HEK293 (cell line): ENCODE measurements around the gene PURB.
"Not testable (repeated sequence)": the region's sequence is repeated elsewhere in the genome, so short reads cannot be mapped to it uniquely, and the experiment has no call there.

ENCODE experiments used
- CTCF ChIA-PET: fragments of 350-600 bp; formaldehyde crosslinking; extraction: SDS; loops from one replicate; lab custom pipeline; 2021; ENCODE audit warnings: antibody characterized with exemption; lab: Yijun Ruan, JAX
- POLR2A ChIA-PET: fragments of 300-600 bp; formaldehyde crosslinking; extraction: SDS; loops from one replicate; lab custom pipeline; 2020; ENCODE audit warnings: antibody characterized with exemption, inconsistent platforms; lab: Yijun Ruan, JAX
- H3K27ac ChIP-seq: fragments of 200-500 bp; sonication (Bioruptor generic); 2 replicates; pipeline ENCODE4 v1.5.1; 2014; ENCODE audit warnings: low read depth, low read length, control low read depth, inconsistent platforms; ENCODE audit errors: extremely low read depth
- H3K36me3 ChIP-seq, 2 experiments: fragments of 200-500 bp in 1 of 2; sonication (Bioruptor generic) in 1 of 2; 1 replicate in 1 of 2; 2 replicates in 1 of 2; pipeline ENCODE4 v1.5.1; 2014 to 2017; ENCODE audit warnings: inconsistent platforms in 2 of 2, low read length in 2 of 2; ENCODE audit not compliant: control insufficient read depth in 2 of 2, insufficient read depth in 1 of 2
- H3K4me1 ChIP-seq: fragments of 200-500 bp; sonication (Bioruptor generic); 2 replicates; pipeline ENCODE4 v1.5.1; 2014; ENCODE audit warnings: mild to moderate bottlenecking, low read length, inconsistent platforms; ENCODE audit not compliant: control insufficient read depth, insufficient read depth
- H3K4me3 ChIP-seq: 2 replicates; pipeline ENCODE4 v1.5.1; 2011; ENCODE audit warnings: low read depth, mild to moderate bottlenecking, control low read depth, low read length, moderate library complexity
- H3K9me3 ChIP-seq: fragments of 200-500 bp; sonication (Bioruptor generic); 2 replicates; pipeline ENCODE4 v1.5.1; 2014; ENCODE audit warnings: low read depth, low read length, inconsistent platforms; ENCODE audit not compliant: control insufficient read depth, insufficient read depth
- ZNF121 ChIP-seq: fragments of 450-650 bp; formaldehyde crosslinking; IDR thresholded peaks from 2 replicates; pipeline ENCODE4 v1.5.1; 2016; ENCODE audit warnings: missing biosample characterization, missing genetic modification characterization
- ZNF140 ChIP-seq: fragments of 450-650 bp; formaldehyde crosslinking; IDR thresholded peaks from 2 replicates; pipeline ENCODE4 v1.5.1; 2016; ENCODE audit warnings: missing biosample characterization, missing genetic modification characterization
- ZNF155 ChIP-seq: fragments of 450-650 bp; formaldehyde crosslinking; IDR thresholded peaks from 2 replicates; pipeline ENCODE4 v1.5.1; 2016; ENCODE audit warnings: missing biosample characterization, missing genetic modification characterization
- ZNF221 ChIP-seq: fragments of 450-650 bp; formaldehyde crosslinking; IDR thresholded peaks from 2 replicates; pipeline ENCODE4 v1.5.1; 2017; ENCODE audit warnings: missing biosample characterization, missing genetic modification characterization, borderline replicate concordance
- ZNF529 ChIP-seq: fragments of 450-650 bp; formaldehyde crosslinking; IDR thresholded peaks from 2 replicates; pipeline ENCODE4 v1.5.1; 2017; ENCODE audit warnings: missing genetic modification characterization, missing biosample characterization; ENCODE audit not compliant: insufficient replicate concordance
- ZNF530 ChIP-seq: fragments of 450-650 bp; formaldehyde crosslinking; IDR thresholded peaks from 2 replicates; pipeline ENCODE4 v1.5.1; 2016; ENCODE audit warnings: low read depth, missing biosample characterization, missing genetic modification characterization
- ZNF792 ChIP-seq: fragments of 450-650 bp; formaldehyde crosslinking; IDR thresholded peaks from 2 replicates; pipeline ENCODE4 v1.5.1; 2016; ENCODE audit warnings: missing biosample characterization, missing genetic modification characterization
- TF ChIP-seq, protein P1 (sequence below): fragments of 450-650 bp; formaldehyde crosslinking; conservative IDR thresholded peaks from 2 replicates; pipeline ENCODE4 v1.5.1; 2016; ENCODE audit warnings: low read depth, missing biosample characterization, missing genetic modification characterization
- TF ChIP-seq, protein P2 (sequence below): fragments of 450-650 bp; IDR thresholded peaks from 2 replicates; pipeline ENCODE4 v1.5.1; 2018; ENCODE audit warnings: missing biosample characterization, missing genetic modification characterization
- TF ChIP-seq, protein P3 (sequence below): fragments of 450-650 bp; formaldehyde crosslinking; IDR thresholded peaks from 2 replicates; pipeline ENCODE4 v1.5.1; 2017; ENCODE audit warnings: missing biosample characterization, missing genetic modification characterization
- TF ChIP-seq, protein P4 (sequence below): fragments of 450-650 bp; formaldehyde crosslinking; IDR thresholded peaks from 2 replicates; pipeline ENCODE4 v1.5.1; 2017; ENCODE audit warnings: missing biosample characterization, missing genetic modification characterization

Gene PURB

DNA sequence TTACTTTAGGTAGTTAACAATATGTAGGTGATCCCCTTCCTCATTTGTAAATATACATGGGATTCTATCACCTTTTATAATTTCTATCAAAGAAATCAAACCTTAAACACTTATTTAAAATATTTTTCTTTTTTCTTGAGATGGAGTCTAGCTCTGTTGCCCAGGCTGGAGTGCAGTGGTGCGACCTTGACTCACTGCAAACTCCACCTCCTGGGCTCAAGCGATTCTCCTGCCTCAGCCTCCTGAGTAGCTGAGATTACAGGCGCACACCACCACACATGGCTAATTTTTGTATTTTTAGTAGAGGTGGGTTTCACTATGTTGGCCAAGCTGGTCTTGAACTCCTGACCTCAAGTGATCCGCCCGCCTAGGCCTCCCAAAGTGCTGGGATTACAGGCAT, 41.9 kb downstream of the PURB start:
- not testable (repeated sequence) for H3K27ac ChIP-seq, H3K4me3 ChIP-seq, H3K4me1 ChIP-seq, H3K9me3 ChIP-seq
- POLR2A ChIA-PET, result interaction anchor here (1.1 kb wide), 1 partner anchor 261 kb away, joined by 3 read pairs; the partner anchor contains the start of gene TMED4
- CTCF ChIA-PET, result interaction anchor here (0.6 to 0.9 kb wide), 2 partner anchors 11 to 336 kb away, joined by 3 to 4 read pairs; no protein-coding TSS in a partner anchor
- H3K36me3 ChIP-seq, result peaks cover 26 to 33% of the 10 kb centered on the region in 2 experiments; a peak in 2 of 3 replicates
- peak; percentile 84 for TF ChIP-seq ZNF121 (tag by site-specific recombination)

DNA sequence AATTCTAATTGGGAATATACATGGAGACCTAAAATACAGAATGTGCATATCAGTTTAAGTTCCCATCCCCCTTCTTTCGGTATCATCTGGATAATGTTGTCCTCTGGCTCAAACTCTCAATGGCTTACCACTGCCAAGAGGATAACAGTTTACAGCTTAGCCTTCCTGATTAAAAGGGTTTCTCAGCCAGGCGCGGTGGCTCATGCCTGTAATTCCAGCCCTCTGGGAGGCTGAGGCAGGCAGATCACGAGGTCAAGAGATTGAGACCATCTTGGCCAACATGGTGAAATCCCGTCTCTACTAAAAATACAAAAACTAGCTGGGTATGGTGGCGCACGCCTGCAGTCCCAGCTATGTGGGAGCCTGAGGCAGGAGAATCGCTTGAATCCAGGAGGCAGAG, 42.7 kb downstream of the PURB start:
- H3K27ac ChIP-seq, H3K4me3 ChIP-seq, H3K4me1 ChIP-seq, H3K9me3 ChIP-seq, POLR2A ChIA-PET: not testable (repeated sequence)
- H3K36me3 ChIP-seq, result peaks cover 33 to 35% of the 10 kb centered on the region in 2 experiments; a peak in 2 of 3 replicates
- CTCF ChIA-PET, result interaction anchor here (0.6 to 0.9 kb wide), 2 partner anchors 11 to 337 kb away, joined by 3 to 4 read pairs; no protein-coding TSS in a partner anchor

DNA sequence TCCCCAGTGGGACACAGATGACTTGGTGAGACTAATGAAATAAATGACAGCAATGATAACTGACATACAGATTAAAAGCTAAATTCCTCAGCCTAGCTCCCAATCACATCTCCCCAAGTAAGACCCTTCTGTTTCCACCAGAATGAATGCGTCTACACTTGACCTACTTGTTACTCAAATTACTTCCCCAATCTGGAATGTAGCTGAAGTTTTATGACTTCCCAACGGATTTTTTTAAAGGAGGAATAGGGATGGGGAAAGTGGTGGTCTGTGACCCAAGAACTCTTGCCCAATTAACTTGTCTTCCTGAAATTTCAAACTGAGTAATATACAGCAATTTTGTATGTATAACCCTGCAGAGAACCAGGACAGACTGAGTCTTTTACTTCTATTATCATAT, 46.6 kb downstream of the PURB start:
- CTCF ChIA-PET, result interaction anchor here (0.6 to 0.7 kb wide), 2 partner anchors 84 to 256 kb away, joined by 3 read pairs; no protein-coding TSS in a partner anchor
- H3K27ac ChIP-seq, result no peak overlapping the region

More for the DNA sequence above, 46.6 kb downstream of the PURB start:
- Histone ChIP-seq H3K4me1 (no peaks in the 10 kb centered on the region), H3K4me3 (no peak overlapping the region)
- TF ChIP-seq, protein P1, sequence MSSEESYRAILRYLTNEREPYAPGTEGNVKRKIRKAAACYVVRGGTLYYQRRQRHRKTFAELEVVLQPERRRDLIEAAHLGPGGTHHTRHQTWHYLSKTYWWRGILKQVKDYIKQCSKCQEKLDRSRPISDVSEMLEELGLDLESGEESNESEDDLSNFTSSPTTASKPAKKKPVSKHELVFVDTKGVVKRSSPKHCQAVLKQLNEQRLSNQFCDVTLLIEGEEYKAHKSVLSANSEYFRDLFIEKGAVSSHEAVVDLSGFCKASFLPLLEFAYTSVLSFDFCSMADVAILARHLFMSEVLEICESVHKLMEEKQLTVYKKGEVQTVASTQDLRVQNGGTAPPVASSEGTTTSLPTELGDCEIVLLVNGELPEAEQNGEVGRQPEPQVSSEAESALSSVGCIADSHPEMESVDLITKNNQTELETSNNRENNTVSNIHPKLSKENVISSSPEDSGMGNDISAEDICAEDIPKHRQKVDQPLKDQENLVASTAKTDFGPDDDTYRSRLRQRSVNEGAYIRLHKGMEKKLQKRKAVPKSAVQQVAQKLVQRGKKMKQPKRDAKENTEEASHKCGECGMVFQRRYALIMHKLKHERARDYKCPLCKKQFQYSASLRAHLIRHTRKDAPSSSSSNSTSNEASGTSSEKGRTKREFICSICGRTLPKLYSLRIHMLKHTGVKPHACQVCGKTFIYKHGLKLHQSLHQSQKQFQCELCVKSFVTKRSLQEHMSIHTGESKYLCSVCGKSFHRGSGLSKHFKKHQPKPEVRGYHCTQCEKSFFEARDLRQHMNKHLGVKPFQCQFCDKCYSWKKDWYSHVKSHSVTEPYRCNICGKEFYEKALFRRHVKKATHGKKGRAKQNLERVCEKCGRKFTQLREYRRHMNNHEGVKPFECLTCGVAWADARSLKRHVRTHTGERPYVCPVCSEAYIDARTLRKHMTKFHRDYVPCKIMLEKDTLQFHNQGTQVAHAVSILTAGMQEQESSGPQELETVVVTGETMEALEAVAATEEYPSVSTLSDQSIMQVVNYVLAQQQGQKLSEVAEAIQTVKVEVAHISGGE (tag by site-specific recombination), result no peak
- TF ChIP-seq ZNF140, result no peak
- TF ChIP-seq, protein P2, sequence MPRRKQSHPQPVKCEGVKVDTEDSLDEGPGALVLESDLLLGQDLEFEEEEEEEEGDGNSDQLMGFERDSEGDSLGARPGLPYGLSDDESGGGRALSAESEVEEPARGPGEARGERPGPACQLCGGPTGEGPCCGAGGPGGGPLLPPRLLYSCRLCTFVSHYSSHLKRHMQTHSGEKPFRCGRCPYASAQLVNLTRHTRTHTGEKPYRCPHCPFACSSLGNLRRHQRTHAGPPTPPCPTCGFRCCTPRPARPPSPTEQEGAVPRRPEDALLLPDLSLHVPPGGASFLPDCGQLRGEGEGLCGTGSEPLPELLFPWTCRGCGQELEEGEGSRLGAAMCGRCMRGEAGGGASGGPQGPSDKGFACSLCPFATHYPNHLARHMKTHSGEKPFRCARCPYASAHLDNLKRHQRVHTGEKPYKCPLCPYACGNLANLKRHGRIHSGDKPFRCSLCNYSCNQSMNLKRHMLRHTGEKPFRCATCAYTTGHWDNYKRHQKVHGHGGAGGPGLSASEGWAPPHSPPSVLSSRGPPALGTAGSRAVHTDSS (tag by site-specific recombination), result no peak
- TF ChIP-seq ZNF792 (tag by site-specific recombination), result no peak
- no peak for TF ChIP-seq ZNF221 (tag by site-specific recombination)
- TF ChIP-seq ZNF529 (tag by site-specific recombination), result no peak
- no peak for TF ChIP-seq ZNF155 (tag by site-specific recombination)
- TF ChIP-seq, protein P3, sequence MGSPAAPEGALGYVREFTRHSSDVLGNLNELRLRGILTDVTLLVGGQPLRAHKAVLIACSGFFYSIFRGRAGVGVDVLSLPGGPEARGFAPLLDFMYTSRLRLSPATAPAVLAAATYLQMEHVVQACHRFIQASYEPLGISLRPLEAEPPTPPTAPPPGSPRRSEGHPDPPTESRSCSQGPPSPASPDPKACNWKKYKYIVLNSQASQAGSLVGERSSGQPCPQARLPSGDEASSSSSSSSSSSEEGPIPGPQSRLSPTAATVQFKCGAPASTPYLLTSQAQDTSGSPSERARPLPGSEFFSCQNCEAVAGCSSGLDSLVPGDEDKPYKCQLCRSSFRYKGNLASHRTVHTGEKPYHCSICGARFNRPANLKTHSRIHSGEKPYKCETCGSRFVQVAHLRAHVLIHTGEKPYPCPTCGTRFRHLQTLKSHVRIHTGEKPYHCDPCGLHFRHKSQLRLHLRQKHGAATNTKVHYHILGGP (tag by site-specific recombination), result no peak
- TF ChIP-seq, protein P4, sequence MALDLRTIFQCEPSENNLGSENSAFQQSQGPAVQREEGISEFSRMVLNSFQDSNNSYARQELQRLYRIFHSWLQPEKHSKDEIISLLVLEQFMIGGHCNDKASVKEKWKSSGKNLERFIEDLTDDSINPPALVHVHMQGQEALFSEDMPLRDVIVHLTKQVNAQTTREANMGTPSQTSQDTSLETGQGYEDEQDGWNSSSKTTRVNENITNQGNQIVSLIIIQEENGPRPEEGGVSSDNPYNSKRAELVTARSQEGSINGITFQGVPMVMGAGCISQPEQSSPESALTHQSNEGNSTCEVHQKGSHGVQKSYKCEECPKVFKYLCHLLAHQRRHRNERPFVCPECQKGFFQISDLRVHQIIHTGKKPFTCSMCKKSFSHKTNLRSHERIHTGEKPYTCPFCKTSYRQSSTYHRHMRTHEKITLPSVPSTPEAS (tag by site-specific recombination), result no peak
- TF ChIP-seq ZNF530, result no peak
- TF ChIP-seq, all 188 proteins: peak for 0
- no peaks in the 10 kb centered on the region for H3K9me3 ChIP-seq
- POLR2A ChIA-PET, result interaction anchor here (1.4 kb wide), 1 partner anchor 9 kb away, joined by 3 read pairs; the partner anchor contains the start of gene H2AZ2
- H3K36me3 ChIP-seq, result peaks cover 58 to 65% of the 10 kb centered on the region in 2 experiments
